H1 (cell line): ENCODE results near the gene ZIC1. TPM values are rescaled to one million over a fixed set of nuclear protein-coding genes. Genes with fewer than 3 reads are reported as not detected.

Experiments used
- CBX8 ChIP-seq: fragments of 300-800, 300-1000 bp; sonication (generic); IDR thresholded peaks from 2 replicates; pipeline ENCODE4 v1.7.1; 2016; ENCODE audit warnings: low read depth, low read length, borderline replicate concordance
- CHD1 ChIP-seq: IDR thresholded peaks from 2 replicates; pipeline ENCODE4 v1.6.1; 2012; ENCODE audit warnings: low read depth, low read length, improper control_type of control experiment
- RFX5 ChIP-seq: IDR thresholded peaks from 2 replicates; pipeline ENCODE4 v1.6.1; 2011; ENCODE audit warnings: low read depth, low read length, improper control_type of control experiment, borderline replicate concordance
- SIX5 ChIP-seq: IDR thresholded peaks from 2 replicates; pipeline ENCODE4 v1.6.1; 2011; ENCODE audit warnings: mild to moderate bottlenecking, low read depth, low read length
- TAF1 ChIP-seq: IDR thresholded peaks from 2 replicates; pipeline ENCODE4 v1.6.1; 2011; ENCODE audit warnings: mild to moderate bottlenecking, low read depth, low read length
- polyA plus RNA-seq, 7 experiments: library from polyadenylated mRNA; depleted of rRNA in 3 of 7; stranded (reverse) in 5 of 7; unstranded in 2 of 7; fragments of >200 nt in 5 of 7; fragments of 200-250 nt in 2 of 7; gene quantifications; 1 replicate in 5 of 7; 2 replicates in 1 of 7; 4 replicates in 1 of 7; pipeline versions ENCODE4 v1.2.1 to v1.2.3, GENCODE V29; 2011 to 2013; ENCODE audit warnings: missing spikeins in 2 of 7, mixed read lengths in 2 of 7
- total RNA-seq: library from RNA; stranded (reverse); fragmentation: NEBNext Ultra II Directional; extraction: Animal tissue kit (Norgen Biotek cat#: 25700); gene quantifications from 2 replicates; pipeline ENCODE4 v1.2.1, GENCODE V29; 2021
- TF ChIP-seq, protein P1 (sequence below): fragments of 300-600 bp; sonication (generic); IDR thresholded peaks from 2 replicates; pipeline ENCODE4 v1.7.1; 2012; ENCODE audit warnings: low read length, moderate library complexity, mild to moderate bottlenecking, inconsistent platforms; ENCODE audit not compliant: insufficient replicate concordance

ZIC1 gene
- total and polyA plus RNA-seq, 2 of the 8 experiments (the other 6 are each of a cell fraction or from before 2014, with no cell fraction given) = 0.80 to 2.2 TPM

DNA sequence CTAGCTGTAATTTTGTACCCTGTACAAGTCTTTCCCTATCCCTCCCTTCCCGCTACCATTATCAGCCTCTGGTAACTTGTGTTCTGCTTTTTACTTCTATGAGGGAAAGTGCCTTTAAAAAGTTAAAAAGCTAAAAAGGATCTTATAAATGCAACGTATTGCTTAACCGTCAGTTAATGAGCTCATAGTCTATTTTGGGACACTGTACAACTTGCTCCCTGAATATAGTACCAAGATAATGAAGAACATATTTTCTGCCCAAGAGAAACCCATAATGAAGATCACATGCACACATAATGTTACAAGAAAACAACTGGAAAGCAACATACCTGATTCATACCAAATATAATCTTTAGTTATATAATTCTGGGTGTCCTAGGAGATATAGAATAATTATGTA lies 22.6 kb downstream of the ZIC1 start (continued):
- TF ChIP-seq, protein P1, sequence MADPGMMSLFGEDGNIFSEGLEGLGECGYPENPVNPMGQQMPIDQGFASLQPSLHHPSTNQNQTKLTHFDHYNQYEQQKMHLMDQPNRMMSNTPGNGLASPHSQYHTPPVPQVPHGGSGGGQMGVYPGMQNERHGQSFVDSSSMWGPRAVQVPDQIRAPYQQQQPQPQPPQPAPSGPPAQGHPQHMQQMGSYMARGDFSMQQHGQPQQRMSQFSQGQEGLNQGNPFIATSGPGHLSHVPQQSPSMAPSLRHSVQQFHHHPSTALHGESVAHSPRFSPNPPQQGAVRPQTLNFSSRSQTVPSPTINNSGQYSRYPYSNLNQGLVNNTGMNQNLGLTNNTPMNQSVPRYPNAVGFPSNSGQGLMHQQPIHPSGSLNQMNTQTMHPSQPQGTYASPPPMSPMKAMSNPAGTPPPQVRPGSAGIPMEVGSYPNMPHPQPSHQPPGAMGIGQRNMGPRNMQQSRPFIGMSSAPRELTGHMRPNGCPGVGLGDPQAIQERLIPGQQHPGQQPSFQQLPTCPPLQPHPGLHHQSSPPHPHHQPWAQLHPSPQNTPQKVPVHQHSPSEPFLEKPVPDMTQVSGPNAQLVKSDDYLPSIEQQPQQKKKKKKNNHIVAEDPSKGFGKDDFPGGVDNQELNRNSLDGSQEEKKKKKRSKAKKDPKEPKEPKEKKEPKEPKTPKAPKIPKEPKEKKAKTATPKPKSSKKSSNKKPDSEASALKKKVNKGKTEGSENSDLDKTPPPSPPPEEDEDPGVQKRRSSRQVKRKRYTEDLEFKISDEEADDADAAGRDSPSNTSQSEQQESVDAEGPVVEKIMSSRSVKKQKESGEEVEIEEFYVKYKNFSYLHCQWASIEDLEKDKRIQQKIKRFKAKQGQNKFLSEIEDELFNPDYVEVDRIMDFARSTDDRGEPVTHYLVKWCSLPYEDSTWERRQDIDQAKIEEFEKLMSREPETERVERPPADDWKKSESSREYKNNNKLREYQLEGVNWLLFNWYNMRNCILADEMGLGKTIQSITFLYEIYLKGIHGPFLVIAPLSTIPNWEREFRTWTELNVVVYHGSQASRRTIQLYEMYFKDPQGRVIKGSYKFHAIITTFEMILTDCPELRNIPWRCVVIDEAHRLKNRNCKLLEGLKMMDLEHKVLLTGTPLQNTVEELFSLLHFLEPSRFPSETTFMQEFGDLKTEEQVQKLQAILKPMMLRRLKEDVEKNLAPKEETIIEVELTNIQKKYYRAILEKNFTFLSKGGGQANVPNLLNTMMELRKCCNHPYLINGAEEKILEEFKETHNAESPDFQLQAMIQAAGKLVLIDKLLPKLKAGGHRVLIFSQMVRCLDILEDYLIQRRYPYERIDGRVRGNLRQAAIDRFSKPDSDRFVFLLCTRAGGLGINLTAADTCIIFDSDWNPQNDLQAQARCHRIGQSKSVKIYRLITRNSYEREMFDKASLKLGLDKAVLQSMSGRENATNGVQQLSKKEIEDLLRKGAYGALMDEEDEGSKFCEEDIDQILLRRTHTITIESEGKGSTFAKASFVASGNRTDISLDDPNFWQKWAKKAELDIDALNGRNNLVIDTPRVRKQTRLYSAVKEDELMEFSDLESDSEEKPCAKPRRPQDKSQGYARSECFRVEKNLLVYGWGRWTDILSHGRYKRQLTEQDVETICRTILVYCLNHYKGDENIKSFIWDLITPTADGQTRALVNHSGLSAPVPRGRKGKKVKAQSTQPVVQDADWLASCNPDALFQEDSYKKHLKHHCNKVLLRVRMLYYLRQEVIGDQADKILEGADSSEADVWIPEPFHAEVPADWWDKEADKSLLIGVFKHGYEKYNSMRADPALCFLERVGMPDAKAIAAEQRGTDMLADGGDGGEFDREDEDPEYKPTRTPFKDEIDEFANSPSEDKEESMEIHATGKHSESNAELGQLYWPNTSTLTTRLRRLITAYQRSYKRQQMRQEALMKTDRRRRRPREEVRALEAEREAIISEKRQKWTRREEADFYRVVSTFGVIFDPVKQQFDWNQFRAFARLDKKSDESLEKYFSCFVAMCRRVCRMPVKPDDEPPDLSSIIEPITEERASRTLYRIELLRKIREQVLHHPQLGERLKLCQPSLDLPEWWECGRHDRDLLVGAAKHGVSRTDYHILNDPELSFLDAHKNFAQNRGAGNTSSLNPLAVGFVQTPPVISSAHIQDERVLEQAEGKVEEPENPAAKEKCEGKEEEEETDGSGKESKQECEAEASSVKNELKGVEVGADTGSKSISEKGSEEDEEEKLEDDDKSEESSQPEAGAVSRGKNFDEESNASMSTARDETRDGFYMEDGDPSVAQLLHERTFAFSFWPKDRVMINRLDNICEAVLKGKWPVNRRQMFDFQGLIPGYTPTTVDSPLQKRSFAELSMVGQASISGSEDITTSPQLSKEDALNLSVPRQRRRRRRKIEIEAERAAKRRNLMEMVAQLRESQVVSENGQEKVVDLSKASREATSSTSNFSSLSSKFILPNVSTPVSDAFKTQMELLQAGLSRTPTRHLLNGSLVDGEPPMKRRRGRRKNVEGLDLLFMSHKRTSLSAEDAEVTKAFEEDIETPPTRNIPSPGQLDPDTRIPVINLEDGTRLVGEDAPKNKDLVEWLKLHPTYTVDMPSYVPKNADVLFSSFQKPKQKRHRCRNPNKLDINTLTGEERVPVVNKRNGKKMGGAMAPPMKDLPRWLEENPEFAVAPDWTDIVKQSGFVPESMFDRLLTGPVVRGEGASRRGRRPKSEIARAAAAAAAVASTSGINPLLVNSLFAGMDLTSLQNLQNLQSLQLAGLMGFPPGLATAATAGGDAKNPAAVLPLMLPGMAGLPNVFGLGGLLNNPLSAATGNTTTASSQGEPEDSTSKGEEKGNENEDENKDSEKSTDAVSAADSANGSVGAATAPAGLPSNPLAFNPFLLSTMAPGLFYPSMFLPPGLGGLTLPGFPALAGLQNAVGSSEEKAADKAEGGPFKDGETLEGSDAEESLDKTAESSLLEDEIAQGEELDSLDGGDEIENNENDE = no peak
- TF ChIP-seq SIX5 (no peak), CHD1 (no peak), CBX8 (no peak), TAF1 (no peak), RFX5 (no peak)
